ENCODE measurements around the gene UTRN.

Gene UTRN

DNA sequence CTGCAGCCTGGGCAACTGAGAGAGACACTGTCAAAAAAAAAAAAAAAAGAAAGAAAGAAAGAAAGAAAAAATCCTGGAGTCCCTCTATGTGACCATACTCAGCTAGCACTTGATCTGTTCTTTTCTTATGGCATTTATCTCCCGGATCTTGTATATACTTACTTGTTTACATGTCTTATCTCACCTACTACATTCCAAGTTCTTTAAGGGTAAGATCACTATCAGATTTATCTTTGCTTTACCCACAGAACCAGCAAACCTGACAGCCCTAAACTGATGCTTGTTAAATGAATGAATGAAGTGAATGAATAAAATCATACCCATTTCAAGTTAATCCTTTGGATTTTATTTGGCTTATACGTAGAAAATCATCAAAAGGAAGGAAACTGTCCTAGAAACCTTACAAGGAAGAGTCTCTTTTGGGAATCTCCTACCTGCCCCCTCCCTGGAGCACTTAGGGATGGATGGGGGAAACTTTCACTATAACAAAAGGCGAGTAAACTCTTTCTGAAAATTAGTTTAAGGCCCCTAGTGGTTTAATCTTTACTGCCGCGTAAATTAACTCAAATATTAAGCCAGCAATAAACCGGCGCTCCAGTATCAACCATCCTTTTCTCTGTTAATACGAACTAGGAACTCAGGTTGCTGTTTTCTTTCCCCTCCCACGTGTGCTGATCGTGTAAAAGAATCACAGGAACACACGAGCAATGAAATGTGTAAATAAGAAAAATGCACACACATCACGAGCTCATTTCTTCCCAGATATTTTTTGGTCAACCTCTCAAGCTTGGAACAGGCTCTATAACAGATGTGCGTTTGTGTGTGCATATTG, 1.3 kb upstream of the UTRN start:
- DNase-seq = no peak

DNA sequence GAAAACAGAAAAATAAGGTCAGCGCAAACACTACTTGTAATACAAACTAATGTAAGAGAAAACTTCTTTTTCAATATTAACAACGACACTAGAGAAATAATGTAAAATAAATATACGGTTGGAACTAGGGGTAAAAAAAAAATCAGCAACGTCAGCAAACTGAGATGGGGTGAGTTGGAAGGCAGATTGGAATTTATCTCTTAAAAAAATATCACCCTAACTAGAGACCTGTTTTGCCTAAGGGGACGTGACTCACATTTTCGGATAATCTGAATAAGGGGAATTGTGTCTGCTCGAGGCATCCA, 705 bp upstream of the UTRN start:
- no peak for DNase-seq

- DNase-seq = peak; percentile 40
Observed at GRCh38 chr6:144285548-144285797, 338 bp downstream of the UTRN start.

- peak; percentile 66 for DNase-seq
Observed at GRCh38 chr6:144285798-144286502, 815 bp downstream of the UTRN start.

DNA sequence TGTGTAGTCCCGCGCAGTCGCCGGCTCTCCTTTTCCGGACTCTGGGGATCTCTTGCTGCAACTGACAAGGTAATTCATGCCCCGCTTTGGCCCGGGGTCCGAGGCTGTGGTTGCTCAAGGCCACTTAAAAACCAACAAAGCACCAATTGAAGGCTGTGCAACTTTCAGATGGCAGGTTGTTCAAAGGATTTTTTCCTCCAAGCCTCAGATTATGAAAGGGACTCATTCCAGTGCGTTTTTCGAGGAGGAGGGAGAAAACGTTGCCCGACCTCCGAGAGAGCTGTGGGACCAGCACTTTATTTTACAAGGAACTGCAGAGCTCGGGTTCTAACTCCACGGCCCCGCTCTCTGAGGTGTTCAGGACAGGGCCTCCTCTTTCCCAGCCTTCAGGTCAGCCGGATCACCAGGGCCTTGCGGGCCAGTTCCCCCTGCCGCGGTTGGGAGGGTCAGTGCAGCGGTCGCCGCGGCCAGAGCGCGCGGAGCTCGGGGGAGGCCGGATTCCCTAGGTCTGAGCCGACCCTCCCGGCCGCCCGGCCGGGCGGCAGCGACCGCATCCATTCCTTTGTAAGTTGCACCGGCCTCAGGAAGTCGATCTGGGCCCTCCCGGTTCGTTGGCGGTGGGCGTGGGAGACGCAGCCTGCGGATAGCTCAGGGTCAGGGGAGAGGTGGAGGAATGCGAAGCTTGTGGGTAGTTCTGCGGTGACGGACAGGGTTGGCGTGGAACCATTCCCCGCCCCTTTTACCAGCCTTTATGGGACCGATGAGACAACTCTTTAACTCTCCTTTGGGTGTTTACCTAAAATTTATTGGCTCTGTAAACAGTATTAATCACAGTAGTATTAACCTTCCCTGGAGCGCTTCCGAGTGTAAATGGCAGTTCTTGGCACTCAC, 1.6 kb downstream of the UTRN start:
- DNase-seq = peak; percentile 33

- DNase-seq = no peak
Observed at GRCh38 chr6:144289006-144289405, 3.9 kb downstream of the UTRN start.

- DNase-seq = no peak
Observed at GRCh38 chr6:144292372-144292771, 7.2 kb downstream of the UTRN start.

DNA sequence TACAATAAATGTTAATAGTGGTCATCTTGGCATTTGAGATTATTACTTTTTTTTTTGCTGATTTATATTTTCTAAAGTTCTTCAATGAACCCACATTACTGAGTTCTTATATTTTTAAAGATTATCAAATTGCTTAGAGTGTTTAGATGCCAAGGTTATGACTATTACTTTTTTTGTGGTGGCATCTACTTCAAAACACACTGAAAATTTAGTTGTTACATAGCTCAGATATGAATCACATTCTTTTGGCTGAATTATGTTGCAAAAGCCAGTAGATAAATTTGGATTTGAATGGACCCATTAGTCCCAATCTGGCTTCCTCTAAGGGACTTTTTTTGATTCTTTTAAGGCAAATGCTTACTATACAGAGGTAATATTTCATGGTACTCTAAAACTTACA, 8.9 kb downstream of the UTRN start:
- no peak for DNase-seq

- no peak for DNase-seq
Observed at GRCh38 chr6:144295211-144295610, 10.1 kb downstream of the UTRN start.

DNA sequence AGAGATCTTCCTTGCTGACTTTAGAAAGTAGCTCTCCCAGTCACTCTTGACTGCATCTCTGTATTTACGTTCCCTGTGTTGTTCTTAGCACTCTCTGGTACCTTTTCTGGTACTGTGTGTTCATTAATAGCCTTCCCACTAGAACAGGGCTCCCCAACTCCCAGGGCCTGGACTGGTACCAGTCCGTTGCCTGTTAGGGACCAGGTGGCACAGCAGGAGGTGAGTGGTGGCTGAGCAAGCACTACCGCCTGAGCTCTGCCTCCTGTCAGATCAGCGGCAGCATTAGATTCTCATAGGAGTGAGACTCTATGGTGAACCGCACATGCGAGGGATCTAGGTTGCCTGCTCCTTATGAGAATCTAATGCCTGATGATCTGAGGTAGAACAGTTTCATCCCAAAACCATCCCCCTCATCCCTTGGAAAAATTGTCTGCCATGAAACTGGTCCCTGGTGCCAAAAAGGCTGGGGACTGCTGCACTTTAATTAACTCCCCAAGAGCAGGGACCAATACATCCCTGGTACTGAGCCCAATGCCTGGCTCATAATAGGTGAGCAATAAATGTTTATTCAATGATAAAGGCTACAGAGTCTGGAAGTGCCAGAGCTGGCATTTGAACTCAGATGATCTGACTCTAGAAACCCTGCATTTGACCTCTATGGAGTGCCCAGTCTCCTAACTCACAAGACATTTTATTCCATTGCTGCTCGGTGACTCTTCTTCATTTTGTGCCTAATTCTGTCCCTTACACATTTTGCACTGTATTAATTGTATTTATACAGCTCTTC, 11.0 kb downstream of the UTRN start:
- no peak for DNase-seq

DNA sequence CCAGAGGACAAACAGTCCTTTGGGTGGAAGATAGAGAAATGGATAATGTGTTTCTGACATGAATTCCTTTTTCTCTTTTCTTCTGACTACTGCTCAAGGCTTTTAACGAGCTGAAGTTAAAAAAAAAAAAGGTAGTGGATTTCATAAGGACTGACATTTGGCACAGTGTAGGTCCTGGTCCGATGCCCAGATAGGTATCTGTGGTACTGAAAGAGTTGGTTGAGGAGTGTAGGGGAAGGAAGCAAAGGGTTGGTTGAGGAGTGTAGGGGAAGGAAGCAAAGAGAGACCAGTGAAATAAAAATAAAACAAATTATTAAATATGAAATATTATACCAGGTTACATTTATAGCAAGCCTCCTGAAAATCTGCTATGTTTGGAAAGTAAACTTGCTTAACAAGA, 11.8 kb downstream of the UTRN start:
- no peak for DNase-seq

DNA sequence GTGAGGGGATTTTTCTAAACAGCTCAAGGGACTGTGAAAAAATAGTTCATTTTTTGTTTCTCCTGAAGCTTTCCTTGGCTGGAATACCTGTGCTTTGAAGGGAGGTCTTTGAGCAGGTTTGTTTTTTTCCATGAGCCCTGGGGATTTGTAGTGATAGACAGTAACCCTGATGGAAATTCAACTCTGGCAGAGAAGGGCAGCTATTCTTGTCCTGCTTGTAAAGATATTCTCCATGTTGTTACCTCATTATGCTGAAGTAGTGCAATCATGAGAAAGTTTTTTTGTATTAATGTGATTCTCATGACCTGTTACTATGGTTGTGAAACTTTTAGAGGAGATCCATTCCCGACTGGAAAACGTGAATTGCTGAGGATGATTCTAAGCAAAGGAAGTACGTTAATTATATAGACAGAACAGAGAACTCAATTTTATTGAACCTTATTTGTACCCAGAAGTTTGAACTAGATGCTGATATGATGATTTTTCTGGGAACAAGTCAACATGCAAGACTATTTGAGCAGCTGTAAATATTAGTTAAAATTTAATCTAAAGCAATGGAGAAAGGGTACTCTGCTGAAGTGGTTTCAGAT, 12.5 kb downstream of the UTRN start:
- no peak for DNase-seq

DNA sequence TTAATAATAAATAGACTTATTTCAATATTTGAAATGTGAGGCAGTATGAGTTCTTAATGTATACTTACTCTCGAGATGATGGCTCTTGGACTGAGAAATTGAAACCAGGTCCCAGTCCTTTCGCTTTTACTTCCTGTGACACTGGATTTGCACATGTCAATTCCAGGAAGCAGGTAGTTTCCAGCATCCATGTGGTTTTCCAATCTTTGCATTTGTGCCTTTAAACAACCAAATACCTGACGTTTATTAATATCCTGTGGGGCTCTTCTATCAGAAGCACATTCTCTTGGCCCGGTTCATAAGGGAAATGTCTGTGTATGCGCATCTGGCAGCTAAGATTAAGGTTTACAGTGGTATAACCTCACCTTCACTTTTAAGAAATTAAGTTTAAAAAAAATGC, 13.1 kb downstream of the UTRN start:
- DNase-seq = no peak

DNA sequence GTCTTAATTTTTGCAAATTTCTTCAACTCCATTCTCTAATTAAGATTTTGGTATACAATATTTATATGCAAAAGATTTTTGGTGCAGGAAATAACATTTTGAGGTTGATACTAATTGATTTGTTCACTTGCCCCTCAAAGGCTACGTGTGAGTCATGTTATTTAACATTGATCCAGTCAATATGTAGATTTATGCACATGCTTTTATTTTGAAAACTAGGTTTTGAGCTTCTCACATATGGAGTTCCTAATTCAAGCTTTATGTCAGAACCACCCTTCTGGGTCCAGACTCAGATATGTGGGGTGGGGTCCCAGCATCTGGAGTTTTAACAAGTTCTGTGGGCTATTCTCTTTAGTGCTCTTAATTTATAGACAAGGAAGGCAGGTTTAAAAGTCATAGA, 13.8 kb downstream of the UTRN start:
- no peak for DNase-seq

DNA sequence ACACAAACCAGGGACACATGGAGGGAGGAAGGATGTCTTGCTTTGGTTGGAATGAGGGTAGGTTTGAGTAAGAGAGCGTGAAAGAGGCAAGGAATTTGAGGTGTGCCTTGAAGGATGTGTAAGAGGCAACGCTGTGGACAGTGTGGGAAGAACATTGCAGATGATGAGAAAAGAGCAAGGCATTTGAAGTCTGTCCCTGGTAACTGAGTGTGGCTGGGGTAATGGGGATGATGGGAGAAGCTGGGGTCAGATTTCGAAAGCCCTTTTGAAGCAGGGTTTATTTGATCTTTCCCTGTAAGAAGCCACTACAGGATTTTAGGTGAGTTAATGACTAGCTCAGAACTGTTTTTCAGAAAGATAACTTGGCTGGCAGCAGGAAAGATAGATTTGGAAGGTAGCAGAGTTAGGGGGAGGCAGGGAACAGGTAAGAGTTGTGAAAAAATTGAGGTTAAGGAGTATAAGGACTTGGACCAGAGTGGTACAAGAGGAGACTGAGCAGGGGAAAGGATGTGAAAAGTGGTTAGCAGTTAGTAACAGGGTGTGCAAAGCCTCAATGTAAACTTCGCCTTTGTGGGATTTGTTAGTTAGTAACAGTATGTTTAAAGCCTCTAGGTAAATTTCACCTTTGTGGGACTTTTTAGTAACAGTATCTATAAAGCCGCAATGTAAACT, 17.7 kb downstream of the UTRN start:
- DNase-seq = no peak

GRCh38 chr6:144304223-144304848, 19.2 kb downstream of the UTRN start:
- DNase-seq = no peak

GRCh38 chr6:144305567-144305966, 20.4 kb downstream of the UTRN start:
- DNase-seq = no peak

DNA sequence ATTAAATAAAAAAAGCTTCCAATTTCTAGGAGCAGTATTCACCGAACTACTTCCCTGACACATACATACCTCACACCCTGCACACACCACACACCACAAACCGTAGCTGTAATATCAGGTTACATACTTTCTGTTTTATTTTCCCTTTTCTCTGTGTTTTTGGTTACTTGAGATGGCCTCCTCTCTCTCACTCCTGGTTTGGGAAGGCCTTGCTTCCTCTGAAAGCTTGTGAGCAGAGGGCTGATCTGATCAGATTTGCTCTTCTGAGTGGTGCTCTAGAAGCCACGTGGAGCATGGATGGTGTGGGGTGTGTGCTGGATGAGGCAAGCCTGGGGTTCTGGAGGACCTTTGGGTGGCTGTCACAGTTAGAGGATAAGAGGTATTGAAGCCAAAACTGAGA, 20.9 kb downstream of the UTRN start:
- DNase-seq = no peak

- DNase-seq = no peak
Observed at GRCh38 chr6:144307880-144308279, 22.7 kb downstream of the UTRN start.

GRCh38 chr6:144310765-144311164, 25.6 kb downstream of the UTRN start:
- peak; percentile 58 for DNase-seq

DNA sequence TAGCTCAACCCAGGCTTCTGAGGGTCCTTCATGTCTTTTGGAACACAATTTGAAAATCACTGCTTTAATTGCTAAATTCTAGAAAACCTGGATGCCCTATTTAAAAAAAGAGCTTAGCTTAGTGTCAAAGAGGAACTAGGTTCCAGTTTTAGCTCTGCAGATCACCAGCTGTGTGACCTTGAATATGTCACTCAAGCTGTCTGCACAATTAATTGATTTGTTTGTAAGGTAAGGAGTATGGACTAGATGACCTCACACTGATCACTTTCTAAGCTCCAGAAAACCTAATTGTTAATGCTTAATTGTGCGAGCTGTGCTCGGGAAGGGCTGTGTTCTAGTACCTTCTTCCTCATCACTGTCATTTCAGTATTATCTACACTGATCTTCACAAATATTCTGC, 26.2 kb downstream of the UTRN start:
- DNase-seq = no peak

GRCh38 chr6:144314003-144314485, 28.9 kb downstream of the UTRN start:
- no peak for DNase-seq

Measured in stimulated activated CD8-positive, alpha-beta memory T cell treated with anti-CD3 and anti-CD28 coated beads, Interleukin-4, amount 100 ng/mL, for 48 hours (primary cell).